ENCODE data around the gene KSR2.

GRCh38 chr12:117963836-117964235 is 5.0 kb downstream of the KSR2 start:
- TF ChIP-seq POLR2A (IDR thresholded peaks at IDR 0.05) (no peak), CTCF (IDR thresholded peaks at IDR 0.05) (no peak), POLR2AphosphoS5 (IDR thresholded peaks at IDR 0.05) (no peak)
